GF-D8 (cell line): ENCODE results near the gene ARHGAP22.

Source experiments
- DNase-seq: peaks from one replicate; lab custom pipeline; 2025; lab: John Stamatoyannopoulos, UW

ARHGAP22 gene

GRCh38 chr10:48587819-48588218 is 17.1 kb downstream of the ARHGAP22 start:
- no peak for DNase-seq

- no peak for DNase-seq
Observed at GRCh38 chr10:48587101-48587500, 17.8 kb downstream of the ARHGAP22 start.

GRCh38 chr10:48582970-48583369 is 21.9 kb downstream of the ARHGAP22 start:
- DNase-seq: no peak

GRCh38 chr10:48580236-48580635 is 24.6 kb downstream of the ARHGAP22 start:
- DNase-seq: no peak

GRCh38 chr10:48579251-48579960 is 25.5 kb downstream of the ARHGAP22 start:
- no peak for DNase-seq

- peak; percentile 93 for DNase-seq
Observed at GRCh38 chr10:48577158-48577557, 27.7 kb downstream of the ARHGAP22 start.

GRCh38 chr10:48576501-48576900 is 28.4 kb downstream of the ARHGAP22 start:
- DNase-seq: no peak

- DNase-seq: no peak
Observed at GRCh38 chr10:48575901-48576300, 29.0 kb downstream of the ARHGAP22 start.

GRCh38 chr10:48574817-48575380 is 30.0 kb downstream of the ARHGAP22 start:
- no peak for DNase-seq

- no peak for DNase-seq
Observed at GRCh38 chr10:48574322-48574796, 30.5 kb downstream of the ARHGAP22 start.

- no peak for DNase-seq
Observed at GRCh38 chr10:48573045-48573444, 31.8 kb downstream of the ARHGAP22 start.

GRCh38 chr10:48572414-48572813 is 32.5 kb downstream of the ARHGAP22 start:
- no peak for DNase-seq

- DNase-seq: no peak
Observed at GRCh38 chr10:48568546-48568945, 36.3 kb downstream of the ARHGAP22 start.

- DNase-seq: no peak
Observed at GRCh38 chr10:48568131-48568530, 36.7 kb downstream of the ARHGAP22 start.

GRCh38 chr10:48567346-48567745 is 37.5 kb downstream of the ARHGAP22 start:
- DNase-seq: no peak

- DNase-seq: no peak
Observed at GRCh38 chr10:48564466-48565160, 40.3 kb downstream of the ARHGAP22 start.

GRCh38 chr10:48557511-48558123 is 47.3 kb downstream of the ARHGAP22 start:
- no peak for DNase-seq

- DNase-seq: no peak
Observed at GRCh38 chr10:48556713-48557112, 48.2 kb downstream of the ARHGAP22 start.

- no peak for DNase-seq
Observed at GRCh38 chr10:48556065-48556464, 48.8 kb downstream of the ARHGAP22 start.

GRCh38 chr10:48555310-48556042 is 49.4 kb downstream of the ARHGAP22 start:
- no peak for DNase-seq

- DNase-seq: no peak
Observed at GRCh38 chr10:48554656-48555055, 50.2 kb downstream of the ARHGAP22 start.

GRCh38 chr10:48554246-48554645 is 50.6 kb downstream of the ARHGAP22 start:
- no peak for DNase-seq
